ENCODE measurements around the gene TCF7L1.
"Not testable (repeated sequence)": the region's sequence is repeated elsewhere in the genome, so short reads cannot be mapped to it uniquely, and the experiment has no call there.

TCF7L1 gene

DNA sequence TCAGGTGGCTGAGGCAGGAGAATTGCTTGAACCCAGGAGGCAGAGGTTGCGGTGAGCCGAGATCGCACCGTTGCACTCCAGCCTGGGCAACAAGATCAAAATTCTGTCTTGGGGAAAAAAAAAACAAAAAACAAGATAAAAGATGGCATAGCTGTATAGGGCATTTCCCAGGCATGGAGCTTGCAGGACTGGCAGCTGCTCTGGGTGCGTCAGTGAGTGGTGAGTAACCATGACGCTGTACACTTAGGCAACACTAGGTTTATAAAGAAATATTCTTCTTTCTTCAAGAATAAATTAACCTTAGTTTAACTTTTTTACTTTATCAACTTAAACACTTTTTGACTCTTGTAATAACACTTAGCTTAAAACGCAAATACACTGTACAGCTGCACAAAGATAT, 179.2 kb downstream of the TCF7L1 start:
- no peaks in the 10 kb centered on the region for H3K9me3 ChIP-seq (ENCODE audit: severe bottlenecking)
- ATAC-seq (ENCODE audit: low read depth) (peak; percentile 88), DNase-seq (ENCODE audit: low spot score) (no peak)
- peak overlapping the region; percentile 66 for H3K27ac ChIP-seq (ENCODE audit: poor library complexity, severe bottlenecking)
- no peaks in the 10 kb centered on the region for H3K27me3 ChIP-seq (ENCODE audit: insufficient read depth, poor library complexity, severe bottlenecking)
- peaks cover 23% of the 10 kb centered on the region for H3K36me3 ChIP-seq (ENCODE audit: low read depth)
- TF ChIP-seq, protein P1, sequence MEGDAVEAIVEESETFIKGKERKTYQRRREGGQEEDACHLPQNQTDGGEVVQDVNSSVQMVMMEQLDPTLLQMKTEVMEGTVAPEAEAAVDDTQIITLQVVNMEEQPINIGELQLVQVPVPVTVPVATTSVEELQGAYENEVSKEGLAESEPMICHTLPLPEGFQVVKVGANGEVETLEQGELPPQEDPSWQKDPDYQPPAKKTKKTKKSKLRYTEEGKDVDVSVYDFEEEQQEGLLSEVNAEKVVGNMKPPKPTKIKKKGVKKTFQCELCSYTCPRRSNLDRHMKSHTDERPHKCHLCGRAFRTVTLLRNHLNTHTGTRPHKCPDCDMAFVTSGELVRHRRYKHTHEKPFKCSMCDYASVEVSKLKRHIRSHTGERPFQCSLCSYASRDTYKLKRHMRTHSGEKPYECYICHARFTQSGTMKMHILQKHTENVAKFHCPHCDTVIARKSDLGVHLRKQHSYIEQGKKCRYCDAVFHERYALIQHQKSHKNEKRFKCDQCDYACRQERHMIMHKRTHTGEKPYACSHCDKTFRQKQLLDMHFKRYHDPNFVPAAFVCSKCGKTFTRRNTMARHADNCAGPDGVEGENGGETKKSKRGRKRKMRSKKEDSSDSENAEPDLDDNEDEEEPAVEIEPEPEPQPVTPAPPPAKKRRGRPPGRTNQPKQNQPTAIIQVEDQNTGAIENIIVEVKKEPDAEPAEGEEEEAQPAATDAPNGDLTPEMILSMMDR (IDR thresholded peaks at IDR 0.05; ENCODE audit: poor library complexity, severe bottlenecking) = no peak
- no peak overlapping the region for H3K4me3 ChIP-seq (ENCODE audit: severe bottlenecking)
- peaks cover 25% of the 10 kb centered on the region for H3K4me1 ChIP-seq (ENCODE audit: insufficient read depth, poor library complexity, severe bottlenecking)

DNA sequence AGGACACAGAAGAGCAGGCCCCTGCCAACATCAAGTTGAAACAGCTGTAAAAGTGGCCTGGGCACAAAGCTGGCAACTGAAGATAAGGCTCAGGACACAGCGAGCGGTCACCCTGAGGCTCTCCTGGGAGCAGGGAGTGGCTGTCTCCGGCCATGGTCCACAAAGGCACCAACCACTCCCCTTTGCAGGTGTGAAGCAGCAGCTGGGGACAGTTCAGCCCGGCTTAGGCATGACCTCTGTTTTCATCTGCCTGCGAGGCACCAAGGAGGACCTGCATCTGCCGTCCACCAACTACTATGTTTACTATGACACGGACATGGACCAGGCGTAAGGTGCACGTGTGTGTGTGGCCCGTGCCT, 181.7 kb downstream of the TCF7L1 start:
- ATAC-seq (ENCODE audit: low read depth) (no peak), DNase-seq (ENCODE audit: low spot score) (no peak)
- H3K36me3 ChIP-seq (ENCODE audit: low read depth) = peaks cover 32% of the 10 kb centered on the region
- H3K27ac ChIP-seq (ENCODE audit: poor library complexity, severe bottlenecking) = peak overlapping the region; percentile 66
- H3K4me3 ChIP-seq (ENCODE audit: severe bottlenecking) = no peak overlapping the region
- TF ChIP-seq, protein P1 (IDR thresholded peaks at IDR 0.05; ENCODE audit: poor library complexity, severe bottlenecking) = no peak
- no peaks in the 10 kb centered on the region for H3K9me3 ChIP-seq (ENCODE audit: severe bottlenecking)
- peaks cover 25% of the 10 kb centered on the region for H3K4me1 ChIP-seq (ENCODE audit: insufficient read depth, poor library complexity, severe bottlenecking)
- no peaks in the 10 kb centered on the region for H3K27me3 ChIP-seq (ENCODE audit: insufficient read depth, poor library complexity, severe bottlenecking)

DNA sequence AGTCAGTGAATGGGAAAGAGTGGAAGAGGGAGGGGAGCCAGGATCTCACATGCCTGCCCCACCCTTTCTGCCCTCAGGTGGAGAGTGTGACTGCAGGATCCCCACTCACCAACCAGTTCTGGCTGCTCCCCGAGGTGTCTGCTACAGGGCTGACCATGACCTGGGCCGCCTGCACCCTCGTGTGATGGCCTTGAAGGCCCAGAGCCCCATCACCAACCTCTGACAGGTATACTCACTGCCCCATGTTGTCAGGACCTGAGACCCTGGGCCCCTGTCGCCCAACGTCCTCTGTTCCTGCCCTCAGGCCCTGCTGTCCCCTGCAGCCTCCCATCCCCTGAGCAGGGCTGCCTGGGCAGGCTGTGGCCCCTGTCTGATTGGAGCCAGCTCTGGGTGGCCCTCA, 182.7 kb downstream of the TCF7L1 start:
- not testable (repeated sequence) for ATAC-seq (ENCODE audit: low read depth); DNase-seq (ENCODE audit: low spot score); H3K9me3 ChIP-seq (ENCODE audit: severe bottlenecking); H3K27ac ChIP-seq (ENCODE audit: poor library complexity, severe bottlenecking); H3K4me3 ChIP-seq (ENCODE audit: severe bottlenecking); H3K27me3 ChIP-seq (ENCODE audit: insufficient read depth, poor library complexity, severe bottlenecking)
- Histone ChIP-seq H3K4me1 (ENCODE audit: insufficient read depth, poor library complexity, severe bottlenecking) (peaks cover 25% of the 10 kb centered on the region), H3K36me3 (ENCODE audit: low read depth) (peaks cover 42% of the 10 kb centered on the region)

DNA sequence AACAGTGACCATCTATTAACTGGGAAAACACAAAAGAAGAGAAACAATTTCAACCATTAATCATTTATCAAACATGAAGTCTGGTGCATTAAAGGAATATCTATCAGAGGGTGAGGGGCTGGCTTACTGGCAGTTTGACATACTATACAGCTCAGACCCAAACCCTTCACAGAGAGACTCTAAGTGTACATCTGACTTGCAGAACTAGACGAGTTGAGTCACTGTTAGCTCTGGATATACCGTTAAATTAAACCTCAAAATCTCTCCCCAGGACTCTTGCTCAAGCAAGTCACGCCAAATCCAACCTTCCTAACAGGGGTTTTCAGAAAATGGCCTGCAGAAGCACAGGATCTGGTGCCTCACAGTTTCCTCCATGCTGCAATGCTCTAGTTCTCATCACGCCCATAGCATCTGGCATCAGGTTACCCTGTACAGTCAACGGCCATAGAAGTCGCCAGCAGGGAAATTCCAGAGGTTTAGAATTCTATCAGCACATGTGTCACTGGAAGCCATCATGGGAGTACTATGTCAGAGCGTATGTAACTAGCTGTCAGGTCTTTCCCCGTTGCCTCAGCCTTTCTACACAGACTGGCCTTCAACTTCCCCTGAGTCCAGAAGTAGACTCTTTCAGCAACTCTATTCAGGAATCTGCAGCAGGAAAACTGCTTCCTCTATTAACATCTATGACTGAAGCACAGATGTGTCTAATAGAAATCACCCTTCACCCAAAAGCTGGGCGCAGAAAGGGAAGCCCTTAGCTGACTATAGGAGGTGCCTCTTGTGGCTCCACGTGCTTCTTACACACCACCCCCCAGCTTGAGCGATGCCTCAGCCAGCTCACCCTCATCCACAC, 185.3 kb downstream of the TCF7L1 start:
- peaks cover 63% of the 10 kb centered on the region for H3K36me3 ChIP-seq (ENCODE audit: low read depth)
- peaks cover 7% of the 10 kb centered on the region for H3K4me1 ChIP-seq (ENCODE audit: insufficient read depth, poor library complexity, severe bottlenecking)
- no peak overlapping the region for H3K4me3 ChIP-seq (ENCODE audit: severe bottlenecking)
- H3K27ac ChIP-seq (ENCODE audit: poor library complexity, severe bottlenecking) = no peak overlapping the region
- TF ChIP-seq, protein P1 (IDR thresholded peaks at IDR 0.05; ENCODE audit: poor library complexity, severe bottlenecking) = no peak
- H3K27me3 ChIP-seq (ENCODE audit: insufficient read depth, poor library complexity, severe bottlenecking) = no peaks in the 10 kb centered on the region
- no peak for DNase-seq (ENCODE audit: low spot score)
- peak; percentile 54 for ATAC-seq (ENCODE audit: low read depth)
- H3K9me3 ChIP-seq (ENCODE audit: severe bottlenecking) = no peaks in the 10 kb centered on the region

DNA sequence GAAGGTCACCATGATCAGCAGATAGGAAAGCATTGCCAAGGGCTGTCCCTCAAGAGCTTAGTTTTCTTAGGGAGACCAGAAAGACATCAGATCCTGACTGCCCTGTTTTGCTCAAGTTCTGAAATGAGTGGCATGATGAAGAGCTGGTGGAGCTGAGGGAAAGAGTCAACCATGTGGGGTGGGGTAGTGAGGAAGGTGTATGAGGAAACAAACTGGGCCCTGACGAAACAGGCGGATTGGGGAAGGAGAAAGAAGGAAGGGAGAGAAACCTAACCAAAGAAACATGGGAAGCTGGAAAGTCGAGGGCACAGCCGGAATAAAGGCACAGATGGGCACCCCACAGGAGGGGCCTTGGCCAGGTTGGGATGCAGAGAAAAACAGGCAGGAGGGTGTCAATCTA, 186.6 kb downstream of the TCF7L1 start:
- ATAC-seq (ENCODE audit: low read depth) (no peak), DNase-seq (ENCODE audit: low spot score) (no peak)
- Histone ChIP-seq H3K27me3 (ENCODE audit: insufficient read depth, poor library complexity, severe bottlenecking) (no peaks in the 10 kb centered on the region), H3K4me1 (ENCODE audit: insufficient read depth, poor library complexity, severe bottlenecking) (peaks cover 1% of the 10 kb centered on the region), H3K9me3 (ENCODE audit: severe bottlenecking) (no peaks in the 10 kb centered on the region), H3K4me3 (ENCODE audit: severe bottlenecking) (no peak overlapping the region), H3K36me3 (ENCODE audit: low read depth) (peaks cover 76% of the 10 kb centered on the region), H3K27ac (ENCODE audit: poor library complexity, severe bottlenecking) (no peak overlapping the region)
- TF ChIP-seq, protein P1 (IDR thresholded peaks at IDR 0.05; ENCODE audit: poor library complexity, severe bottlenecking) = no peak
